Spleen (tissue), 7 donors: ENCODE measurements around the gene DOK7.

Experiments used
- CTCF ChIP-seq, 11 experiments: fragments of 200-600 bp in 7 of 11; fragments of 450-650 bp in 4 of 11; sonication (generic) in 4 of 11; IDR thresholded peaks in 8 of 11; conservative IDR thresholded peaks in 3 of 11; 1 replicate in 7 of 11; 2 replicates in 4 of 11; pipeline versions ENCODE4 v1.4.0 to v1.8.0; 2016 to 2021; ENCODE audit warnings: antibody characterized with exemption in 11 of 11, inconsistent platforms in 4 of 11, mild to moderate bottlenecking in 1 of 11
- POLR2AphosphoS5 ChIP-seq, 3 donors: sonication (generic); formaldehyde crosslinking; IDR thresholded peaks; one replicate each; pipeline ENCODE4 v1.5.1; 2017; ENCODE audit warnings: antibody characterized with exemption in 3 of 3
- donor health status: DM: no; HTN: no; CAD: no; lungs with moderate emphysema.
- donor health status: DM: no; HTN: no; CAD: no.
- donor health status: DM: no; HTN: no; CAD: no.

GRCh38 chr4:3518511-3518880 lies 55.4 kb downstream of the DOK7 start:
- TF ChIP-seq CTCF (IDR thresholded peaks at IDR 0.05 in 8 of 11, conservative IDR thresholded peaks at IDR 0.05 in 3 of 11) (no peak), POLR2AphosphoS5 (IDR thresholded peaks at IDR 0.05) (no peak)
